Activated B cell treated with CpG ODN at 0.5 μM for 24 hours (primary cell): ENCODE measurements around the gene DOC2B. TPM values are rescaled to one million over a fixed set of nuclear protein-coding genes. Genes with fewer than 3 reads are reported as not detected.

Experiments used
- ATAC-seq: fragments of 200-7000 bp; cut with Tn5 transposase; one replicate; pipeline ENCODE4 v1.10.0; 2021; ENCODE audit warnings: low read depth, mild to moderate bottlenecking, moderate library complexity
- CTCF ChIA-PET: fragments of 350-600 bp; sonication (Branson Sonifier 250); formaldehyde crosslinking; loops from one replicate; lab custom pipeline; 2021; ENCODE audit warnings: antibody characterized with exemption; lab: Charles Lee
- POLR2A ChIA-PET: fragments of 350-600 bp; sonication (Branson Sonifier 250); formaldehyde crosslinking; loops from one replicate; lab custom pipeline; 2021; ENCODE audit warnings: antibody characterized with exemption; lab: Charles Lee
- DNase-seq: peaks from one replicate; pipeline ENCODE4 v3.0.0; 2022
- H3K27ac Mint-ChIP-seq: one replicate; pipeline ENCODE4 v1.8.0; 2020; ENCODE audit warnings: mixed read lengths
- H3K27me3 Mint-ChIP-seq: one replicate; pipeline ENCODE4 v1.8.0; 2021; ENCODE audit warnings: mixed read lengths
- H3K36me3 Mint-ChIP-seq: one replicate; pipeline ENCODE4 v1.8.0; 2021; ENCODE audit warnings: low read depth, mixed read lengths
- H3K4me1 Mint-ChIP-seq: one replicate; pipeline ENCODE4 v1.8.0; 2021; ENCODE audit warnings: mixed read lengths
- H3K4me3 Mint-ChIP-seq: one replicate; pipeline ENCODE4 v1.8.0; 2020; ENCODE audit warnings: mild to moderate bottlenecking, mixed read lengths
- H3K9me3 Mint-ChIP-seq: one replicate; pipeline ENCODE4 v1.8.0; 2020; ENCODE audit warnings: mixed read lengths
- intact Hi-C: fragments of 100-400 bp; cut with micrococcal nuclease; formaldehyde crosslinking; loops from one replicate; pipeline ENCODE4 v1.15.1; 2024
- total RNA-seq: library from RNA; stranded (reverse); gene quantifications from 2 replicates; pipeline ENCODE4 v1.2.3, GENCODE V29; 2022
- TF ChIP-seq, protein P1 (sequence below): fragments of 200-600 bp; IDR thresholded peaks from one replicate; pipeline ENCODE4 v1.8.0; 2022; ENCODE audit warnings: antibody characterized with exemption, mild to moderate bottlenecking

DOC2B gene
- total RNA-seq, 1 donor from 2014 or later, result not detected

DNA sequence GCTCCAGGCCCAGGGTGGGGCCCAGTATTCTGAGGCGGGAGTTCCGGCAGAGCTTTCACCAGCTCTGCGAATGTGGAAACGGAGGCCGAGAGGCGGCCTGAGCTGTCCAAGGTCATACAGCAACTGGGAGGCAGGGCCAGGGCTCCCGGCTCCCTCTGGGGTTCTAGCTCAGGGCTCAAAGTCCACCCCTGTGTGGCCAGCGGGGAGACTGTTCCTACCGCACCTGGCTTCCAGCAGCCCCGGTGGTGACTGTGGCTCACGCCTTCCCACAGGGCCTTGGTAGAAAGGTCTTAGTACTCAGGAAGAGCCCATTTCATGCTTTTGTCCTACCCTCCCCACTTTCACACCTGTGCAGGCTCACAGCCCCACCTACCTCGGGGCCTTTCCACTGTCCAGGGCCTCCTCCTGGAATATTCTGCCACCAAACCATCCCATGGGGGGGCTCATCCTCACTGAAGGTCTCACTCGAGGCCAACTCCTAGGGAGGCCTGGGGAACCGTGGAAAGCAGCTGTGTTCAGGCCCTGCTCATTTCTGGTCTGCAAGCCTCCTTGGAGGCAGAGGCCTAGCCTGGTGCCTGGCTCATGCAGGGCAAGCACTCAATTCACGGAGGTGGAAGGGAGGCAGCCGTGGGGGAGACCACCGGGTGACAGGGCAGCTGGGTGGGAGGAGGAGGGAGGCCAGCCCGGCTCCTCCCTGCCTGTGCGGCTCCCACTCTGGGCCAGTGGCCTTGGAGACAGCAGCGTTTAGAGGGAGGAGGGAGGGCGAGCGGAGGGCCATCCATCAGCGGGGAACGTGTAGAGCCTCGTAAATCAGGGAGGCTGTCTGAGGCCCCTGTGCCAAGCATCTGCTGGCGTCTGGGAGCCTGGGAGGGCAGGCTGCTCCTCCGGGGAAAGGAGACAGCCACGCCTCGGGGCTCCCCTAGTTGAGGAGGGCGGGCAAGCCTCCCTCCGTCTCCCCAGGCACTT lies 12.7 kb upstream of the DOC2B start:
- no peak overlapping the region for H3K4me3 Mint-ChIP-seq
- no peaks in the 10 kb centered on the region for H3K4me1 Mint-ChIP-seq
- TF ChIP-seq, protein P1, sequence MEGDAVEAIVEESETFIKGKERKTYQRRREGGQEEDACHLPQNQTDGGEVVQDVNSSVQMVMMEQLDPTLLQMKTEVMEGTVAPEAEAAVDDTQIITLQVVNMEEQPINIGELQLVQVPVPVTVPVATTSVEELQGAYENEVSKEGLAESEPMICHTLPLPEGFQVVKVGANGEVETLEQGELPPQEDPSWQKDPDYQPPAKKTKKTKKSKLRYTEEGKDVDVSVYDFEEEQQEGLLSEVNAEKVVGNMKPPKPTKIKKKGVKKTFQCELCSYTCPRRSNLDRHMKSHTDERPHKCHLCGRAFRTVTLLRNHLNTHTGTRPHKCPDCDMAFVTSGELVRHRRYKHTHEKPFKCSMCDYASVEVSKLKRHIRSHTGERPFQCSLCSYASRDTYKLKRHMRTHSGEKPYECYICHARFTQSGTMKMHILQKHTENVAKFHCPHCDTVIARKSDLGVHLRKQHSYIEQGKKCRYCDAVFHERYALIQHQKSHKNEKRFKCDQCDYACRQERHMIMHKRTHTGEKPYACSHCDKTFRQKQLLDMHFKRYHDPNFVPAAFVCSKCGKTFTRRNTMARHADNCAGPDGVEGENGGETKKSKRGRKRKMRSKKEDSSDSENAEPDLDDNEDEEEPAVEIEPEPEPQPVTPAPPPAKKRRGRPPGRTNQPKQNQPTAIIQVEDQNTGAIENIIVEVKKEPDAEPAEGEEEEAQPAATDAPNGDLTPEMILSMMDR, result no peak
- H3K36me3 Mint-ChIP-seq, result no peaks in the 10 kb centered on the region
- no peak overlapping the region for H3K27ac Mint-ChIP-seq
- H3K9me3 Mint-ChIP-seq, result no peaks in the 10 kb centered on the region
- no peak for ATAC-seq
- CTCF ChIA-PET, result no interaction called here
- intact Hi-C loops, result no loop called here
- POLR2A ChIA-PET, result no interaction called here
- H3K27me3 Mint-ChIP-seq, result peaks cover 10% of the 10 kb centered on the region
- DNase-seq, result no peak

DNA sequence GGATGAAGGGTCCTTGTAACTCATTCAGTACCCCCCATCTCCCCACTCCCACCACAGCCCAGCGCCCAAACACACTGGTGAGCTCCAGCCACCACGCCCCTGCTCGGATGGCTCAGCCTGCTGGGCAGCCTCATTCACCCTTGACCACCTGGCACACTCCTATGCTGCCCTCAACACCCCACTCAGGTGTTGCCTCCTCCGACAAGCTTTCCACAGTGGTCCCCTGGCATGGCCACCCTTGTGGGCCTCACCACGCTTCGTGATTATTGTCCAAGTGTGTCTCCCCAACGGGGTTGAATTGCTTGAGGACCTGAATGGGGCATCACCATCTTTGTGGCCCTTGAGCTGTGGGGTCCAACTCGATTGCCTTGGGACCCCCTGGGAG lies 12.0 kb upstream of the DOC2B start:
- TF ChIP-seq, protein P1, result no peak
- Mint-ChIP-seq H3K27ac (no peak overlapping the region), H3K27me3 (peaks cover 10% of the 10 kb centered on the region), H3K4me3 (no peak overlapping the region), H3K36me3 (no peaks in the 10 kb centered on the region), H3K9me3 (no peaks in the 10 kb centered on the region), H3K4me1 (no peaks in the 10 kb centered on the region)
- no peak for ATAC-seq
- ChIA-PET CTCF (no interaction called here), POLR2A (no interaction called here)
- DNase-seq, result no peak
- intact Hi-C loops, result no loop called here

DNA sequence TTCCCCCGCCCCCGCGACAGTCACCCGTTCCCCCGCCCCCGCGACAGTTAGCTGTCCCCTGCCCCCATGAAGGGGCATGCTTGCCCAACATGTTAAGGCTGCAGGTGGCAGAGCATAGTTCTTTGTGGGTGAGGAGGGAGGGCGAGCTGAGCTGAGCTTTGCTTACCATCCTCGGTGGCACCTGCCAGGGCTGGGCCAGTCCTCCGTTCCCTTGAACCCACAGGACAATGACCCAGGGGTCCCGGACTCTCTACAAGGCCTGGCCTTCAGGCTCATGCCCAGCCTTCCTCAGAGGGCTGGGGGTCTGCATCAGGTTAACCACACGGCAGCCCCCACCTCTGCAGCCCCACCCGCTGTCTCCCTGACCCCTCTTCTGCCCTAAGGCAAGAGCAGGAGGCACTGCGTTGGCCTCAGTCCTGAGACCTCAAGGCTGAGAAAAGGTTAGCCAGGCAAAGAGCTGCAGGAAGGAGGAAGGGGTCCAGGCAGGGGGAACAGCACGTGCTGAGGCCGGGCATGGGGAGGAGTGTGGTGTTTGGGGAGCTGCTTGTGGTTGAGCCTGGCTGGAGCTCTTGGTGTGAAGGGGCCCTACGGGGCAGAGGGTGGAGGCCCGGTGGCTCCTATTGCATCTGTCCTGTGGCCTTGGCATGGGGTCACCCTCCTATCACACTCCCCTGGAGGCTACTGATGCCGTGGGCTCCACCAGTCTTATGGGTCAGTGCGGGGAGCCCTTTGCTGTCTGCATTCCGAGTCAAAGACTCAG lies 11.4 kb upstream of the DOC2B start:
- POLR2A ChIA-PET, result no interaction called here

DNA sequence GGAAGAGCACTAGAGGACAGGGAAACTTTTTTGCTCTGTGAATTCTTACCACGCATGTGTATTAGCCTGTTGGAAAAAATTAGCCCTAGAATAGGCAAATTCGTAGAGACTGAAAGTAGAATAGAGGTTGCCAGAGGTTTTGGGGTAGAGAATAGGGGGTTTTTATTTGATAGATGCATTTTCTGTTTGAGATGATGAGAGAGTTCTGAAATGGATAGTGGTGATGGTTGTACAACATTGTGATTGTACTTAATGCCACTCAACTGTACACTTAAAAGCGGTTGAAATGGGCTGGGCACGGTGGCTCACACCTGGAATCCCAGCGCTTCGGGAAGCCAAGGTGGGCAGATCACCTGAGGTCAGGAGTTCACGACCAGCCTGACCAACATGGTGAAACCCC lies 8.0 kb upstream of the DOC2B start:
- POLR2A ChIA-PET, result no interaction called here
- peaks cover 11% of the 10 kb centered on the region for H3K27me3 Mint-ChIP-seq
- DNase-seq, result no peak

More for the DNA sequence above, 11.4 kb upstream of the DOC2B start:
- CTCF ChIA-PET, result no interaction called here
- ATAC-seq, result no peak
- Mint-ChIP-seq H3K9me3 (no peaks in the 10 kb centered on the region), H3K27me3 (peaks cover 8% of the 10 kb centered on the region), H3K36me3 (no peaks in the 10 kb centered on the region), H3K4me3 (no peak overlapping the region), H3K27ac (no peak overlapping the region), H3K4me1 (no peaks in the 10 kb centered on the region)
- TF ChIP-seq, protein P1, result no peak
- DNase-seq, result no peak
- intact Hi-C loops, result no loop called here

More for the DNA sequence above, 8.0 kb upstream of the DOC2B start:
- Mint-ChIP-seq H3K4me3 (no peak overlapping the region), H3K9me3 (no peaks in the 10 kb centered on the region), H3K4me1 (no peaks in the 10 kb centered on the region), H3K36me3 (no peaks in the 10 kb centered on the region), H3K27ac (no peak overlapping the region)
- TF ChIP-seq, protein P1, result no peak
- intact Hi-C loops, result no loop called here
- no peak for ATAC-seq
- CTCF ChIA-PET, result no interaction called here
